Measurements from ENCODE around the gene SOS1.

SOS1 gene

DNA sequence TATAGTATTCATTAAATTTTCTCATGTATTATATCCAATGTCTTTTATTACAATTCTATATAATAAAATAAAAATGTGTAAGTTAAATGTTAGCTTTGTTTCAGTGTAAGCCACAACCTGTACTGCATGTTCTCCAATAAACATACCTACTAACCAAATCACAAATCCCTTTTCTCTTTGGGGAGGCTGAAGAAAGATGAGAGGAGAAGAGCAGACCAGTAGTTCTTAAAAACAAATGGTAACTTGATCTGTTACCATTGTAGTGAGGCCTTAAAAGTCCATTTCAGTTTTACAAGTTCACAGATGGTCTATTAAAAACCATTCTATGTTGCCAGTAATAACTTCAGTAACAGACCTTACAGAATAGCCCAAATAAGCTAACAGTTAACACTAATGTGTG lies 100.5 kb downstream of the SOS1 start:
- no peak for DNase-seq (ENCODE audit: insufficient read length, low spot score)
- TF ChIP-seq POU2F2 (IDR thresholded peaks at IDR 0.05; ENCODE audit: low read depth, low read length) (no peak), SPI1 (IDR thresholded peaks at IDR 0.05; ENCODE audit: low read depth, low read length) (no peak), POLR2A (IDR thresholded peaks at IDR 0.05; ENCODE audit: low read depth, low read length) (no peak), PAX5 (IDR thresholded peaks at IDR 0.05; ENCODE audit: insufficient read depth, low read length, severe bottlenecking) (no peak), TAF1 (IDR thresholded peaks at IDR 0.05; ENCODE audit: low read depth, low read length) (no peak), POLR2AphosphoS5 (IDR thresholded peaks at IDR 0.05; ENCODE audit: low read depth, low read length) (no peak)

DNA sequence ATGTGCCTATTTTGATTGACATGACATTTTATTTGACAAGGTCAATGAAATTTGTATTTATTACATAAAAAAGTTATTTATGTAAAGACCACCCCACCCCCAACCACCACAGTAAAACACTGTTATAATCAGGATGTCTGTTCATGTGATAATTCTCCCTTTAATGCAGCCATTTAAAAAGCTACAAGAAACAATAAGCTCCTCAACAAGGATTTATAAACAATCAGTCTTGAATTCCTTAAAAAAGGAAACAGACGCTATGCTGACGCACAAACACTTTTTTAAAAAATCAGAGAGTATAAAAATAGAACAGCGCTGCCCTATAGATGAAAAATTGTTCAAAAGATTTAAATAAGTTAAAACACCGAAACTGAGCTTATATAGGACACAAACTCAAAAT lies 102.2 kb downstream of the SOS1 start:
- FAIRE-seq (no peak), DNase-seq (ENCODE audit: insufficient read length, low spot score) (no peak)
- TF ChIP-seq TAF1 (IDR thresholded peaks at IDR 0.05; ENCODE audit: low read depth, low read length) = no peak
- TF ChIP-seq POU2F2 (IDR thresholded peaks at IDR 0.05; ENCODE audit: low read depth, low read length) = no peak
- TF ChIP-seq SPI1 (IDR thresholded peaks at IDR 0.05; ENCODE audit: low read depth, low read length) = no peak
- TF ChIP-seq POLR2A (IDR thresholded peaks at IDR 0.05; ENCODE audit: low read depth, low read length) = no peak
- no peak for TF ChIP-seq POLR2AphosphoS5 (IDR thresholded peaks at IDR 0.05; ENCODE audit: low read depth, low read length)
- no peak for TF ChIP-seq PAX5 (IDR thresholded peaks at IDR 0.05; ENCODE audit: insufficient read depth, low read length, severe bottlenecking)

More for the DNA sequence above, 100.5 kb downstream of the SOS1 start:
- no peak for FAIRE-seq

DNA sequence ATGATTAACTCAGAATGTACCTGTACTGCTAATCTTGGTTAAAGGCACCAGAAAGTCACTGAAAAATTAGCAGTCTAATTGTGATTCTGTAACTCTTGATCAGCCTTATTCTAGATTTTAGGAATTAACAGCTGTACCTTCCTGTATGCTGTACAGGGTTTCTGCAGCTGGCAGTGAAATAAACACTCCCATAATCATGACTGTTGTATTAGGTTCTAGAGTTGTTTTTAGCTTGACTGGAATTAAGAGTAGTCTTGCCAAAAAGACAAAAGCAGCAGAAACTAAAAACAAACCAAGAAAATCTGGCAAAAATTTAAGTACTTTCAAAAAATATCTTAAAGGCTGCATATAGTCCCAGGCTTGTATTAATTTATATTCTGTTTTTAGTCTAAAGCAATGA lies 103.5 kb downstream of the SOS1 start:
- FAIRE-seq (no peak), DNase-seq (ENCODE audit: insufficient read length, low spot score) (no peak)
- TF ChIP-seq POLR2AphosphoS5 (IDR thresholded peaks at IDR 0.05; ENCODE audit: low read depth, low read length) = no peak
- no peak for TF ChIP-seq TAF1 (IDR thresholded peaks at IDR 0.05; ENCODE audit: low read depth, low read length)
- TF ChIP-seq SPI1 (IDR thresholded peaks at IDR 0.05; ENCODE audit: low read depth, low read length) = no peak
- no peak for TF ChIP-seq POLR2A (IDR thresholded peaks at IDR 0.05; ENCODE audit: low read depth, low read length)
- TF ChIP-seq POU2F2 (IDR thresholded peaks at IDR 0.05; ENCODE audit: low read depth, low read length) = no peak
- TF ChIP-seq PAX5 (IDR thresholded peaks at IDR 0.05; ENCODE audit: insufficient read depth, low read length, severe bottlenecking) = no peak

GRCh38 chr2:39015424-39015823 lies 105.4 kb downstream of the SOS1 start:
- TF ChIP-seq POLR2AphosphoS5 (IDR thresholded peaks at IDR 0.05; ENCODE audit: low read depth, low read length) (no peak), POU2F2 (IDR thresholded peaks at IDR 0.05; ENCODE audit: low read depth, low read length) (no peak), SPI1 (IDR thresholded peaks at IDR 0.05; ENCODE audit: low read depth, low read length) (no peak)
- no peak for DNase-seq (ENCODE audit: insufficient read length, low spot score)
- FAIRE-seq = no peak

DNA sequence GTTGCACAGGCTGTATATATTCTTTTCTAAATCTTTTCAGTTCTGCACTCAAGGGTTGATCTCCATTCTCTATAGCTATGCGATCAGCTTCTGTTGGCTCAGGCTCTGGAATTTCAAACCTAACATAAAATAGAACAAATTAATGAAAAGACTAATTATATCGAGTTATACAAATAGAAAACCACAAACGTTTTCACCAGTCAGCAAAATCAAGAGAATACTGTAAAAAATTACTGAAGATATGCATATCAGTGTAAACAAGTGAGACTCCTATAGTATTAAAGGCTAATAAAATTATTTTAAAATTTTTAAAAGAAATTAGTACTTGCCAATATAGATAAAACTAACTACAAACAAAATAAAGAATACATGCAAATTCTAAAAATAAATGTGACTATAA lies 107.0 kb downstream of the SOS1 start:
- no peak for DNase-seq (ENCODE audit: insufficient read length, low spot score)
- FAIRE-seq = no peak
- TF ChIP-seq PAX5 (IDR thresholded peaks at IDR 0.05; ENCODE audit: insufficient read depth, low read length, severe bottlenecking) (no peak), TAF1 (IDR thresholded peaks at IDR 0.05; ENCODE audit: low read depth, low read length) (no peak), POLR2A (IDR thresholded peaks at IDR 0.05; ENCODE audit: low read depth, low read length) (no peak), POU2F2 (IDR thresholded peaks at IDR 0.05; ENCODE audit: low read depth, low read length) (no peak), POLR2AphosphoS5 (IDR thresholded peaks at IDR 0.05; ENCODE audit: low read depth, low read length) (no peak), SPI1 (IDR thresholded peaks at IDR 0.05; ENCODE audit: low read depth, low read length) (no peak)

DNA sequence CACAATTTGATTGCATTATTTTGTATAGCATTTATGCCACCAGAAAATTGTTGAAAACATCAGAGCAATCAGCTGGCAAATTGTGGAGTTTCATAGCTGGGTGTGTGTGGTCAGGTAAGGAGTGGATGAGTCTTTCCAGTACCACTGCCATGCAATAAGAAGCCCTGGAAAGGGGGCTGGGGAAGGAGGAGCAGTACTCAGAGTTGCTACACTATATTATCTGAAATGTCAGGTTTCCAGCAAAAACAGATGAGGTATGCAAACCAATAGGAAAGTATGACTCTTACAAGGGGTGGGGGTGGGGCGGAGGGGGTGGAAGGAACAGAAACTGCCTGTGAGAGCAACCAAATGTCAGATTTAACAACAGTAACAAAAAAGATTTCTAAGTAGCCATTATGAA lies 112.2 kb downstream of the SOS1 start:
- no peak for DNase-seq (ENCODE audit: insufficient read length, low spot score)
- TF ChIP-seq TAF1 (IDR thresholded peaks at IDR 0.05; ENCODE audit: low read depth, low read length) = no peak
- no peak for TF ChIP-seq POU2F2 (IDR thresholded peaks at IDR 0.05; ENCODE audit: low read depth, low read length)
- TF ChIP-seq POLR2A (IDR thresholded peaks at IDR 0.05; ENCODE audit: low read depth, low read length) = no peak
- no peak for TF ChIP-seq PAX5 (IDR thresholded peaks at IDR 0.05; ENCODE audit: insufficient read depth, low read length, severe bottlenecking)
- TF ChIP-seq POLR2AphosphoS5 (IDR thresholded peaks at IDR 0.05; ENCODE audit: low read depth, low read length) = no peak
- TF ChIP-seq SPI1 (IDR thresholded peaks at IDR 0.05; ENCODE audit: low read depth, low read length) = peak; percentile 43; the same call in 1 of the 2 replicates
- peak; percentile 31 for FAIRE-seq

DNA sequence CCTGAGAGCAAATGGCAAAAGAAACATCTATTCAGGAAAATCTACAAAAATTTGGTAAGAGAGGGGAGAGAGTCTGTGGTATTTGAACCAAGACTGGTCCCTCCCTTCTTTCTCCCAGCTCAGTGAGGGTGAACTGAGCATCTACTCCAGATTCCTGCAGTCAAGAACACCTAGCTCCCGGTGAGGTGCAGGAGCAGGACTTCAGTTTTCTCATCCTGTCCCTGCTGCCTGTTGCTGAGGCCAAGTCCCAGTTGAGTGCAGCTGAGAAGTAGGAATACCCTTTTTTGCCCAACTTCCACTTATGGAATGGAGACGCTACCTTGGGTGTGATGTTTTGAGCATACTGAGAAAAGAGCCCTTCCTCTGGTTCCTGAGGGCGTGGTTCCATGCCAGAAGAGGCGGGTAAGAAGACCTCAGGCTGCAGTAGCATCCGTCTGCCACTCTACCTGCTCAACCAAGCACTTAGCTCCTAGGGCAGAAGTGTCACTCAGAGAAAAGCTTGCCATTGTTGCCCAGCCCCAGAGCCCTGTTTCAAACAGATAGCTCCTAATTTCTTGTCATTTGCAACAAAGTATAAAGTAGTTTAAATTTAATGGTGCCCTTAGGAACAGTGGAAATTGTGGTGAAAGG lies 112.9 kb downstream of the SOS1 start:
- no peak for TF ChIP-seq POLR2A (IDR thresholded peaks at IDR 0.05; ENCODE audit: low read depth, low read length)
- no peak for TF ChIP-seq PAX5 (IDR thresholded peaks at IDR 0.05; ENCODE audit: insufficient read depth, low read length, severe bottlenecking)
- no peak for TF ChIP-seq SPI1 (IDR thresholded peaks at IDR 0.05; ENCODE audit: low read depth, low read length)
- no peak for TF ChIP-seq POLR2AphosphoS5 (IDR thresholded peaks at IDR 0.05; ENCODE audit: low read depth, low read length)
- no peak for TF ChIP-seq TAF1 (IDR thresholded peaks at IDR 0.05; ENCODE audit: low read depth, low read length)
- TF ChIP-seq POU2F2 (IDR thresholded peaks at IDR 0.05; ENCODE audit: low read depth, low read length) = no peak
- DNase-seq (ENCODE audit: insufficient read length, low spot score) (no peak), FAIRE-seq (peak; percentile 61)

- FAIRE-seq (no peak), DNase-seq (ENCODE audit: insufficient read length, low spot score) (no peak)
- no peak for TF ChIP-seq TAF1 (IDR thresholded peaks at IDR 0.05; ENCODE audit: low read depth, low read length)
- no peak for TF ChIP-seq POLR2AphosphoS5 (IDR thresholded peaks at IDR 0.05; ENCODE audit: low read depth, low read length)
- 0 out of 2 replicates have a peak, but pooled peaks have one; percentile 27 for TF ChIP-seq SPI1 (IDR thresholded peaks at IDR 0.05; ENCODE audit: low read depth, low read length)
Observed at GRCh38 chr2:39000552-39000951, 120.3 kb downstream of the SOS1 start.

GRCh38 chr2:38997781-38998180 lies 123.1 kb downstream of the SOS1 start:
- no peak for DNase-seq (ENCODE audit: insufficient read length, low spot score)
- TF ChIP-seq SPI1 (IDR thresholded peaks at IDR 0.05; ENCODE audit: low read depth, low read length) = no peak
- no peak for TF ChIP-seq PAX5 (IDR thresholded peaks at IDR 0.05; ENCODE audit: insufficient read depth, low read length, severe bottlenecking)
- no peak for TF ChIP-seq TAF1 (IDR thresholded peaks at IDR 0.05; ENCODE audit: low read depth, low read length)
- TF ChIP-seq POLR2AphosphoS5 (IDR thresholded peaks at IDR 0.05; ENCODE audit: low read depth, low read length) = no peak
- TF ChIP-seq POLR2A (IDR thresholded peaks at IDR 0.05; ENCODE audit: low read depth, low read length) = no peak
- no peak for TF ChIP-seq POU2F2 (IDR thresholded peaks at IDR 0.05; ENCODE audit: low read depth, low read length)
- no peak for FAIRE-seq

- FAIRE-seq (no peak), DNase-seq (ENCODE audit: insufficient read length, low spot score) (no peak)
- TF ChIP-seq PAX5 (IDR thresholded peaks at IDR 0.05; ENCODE audit: insufficient read depth, low read length, severe bottlenecking) = no peak
- no peak for TF ChIP-seq POLR2AphosphoS5 (IDR thresholded peaks at IDR 0.05; ENCODE audit: low read depth, low read length)
- TF ChIP-seq SPI1 (IDR thresholded peaks at IDR 0.05; ENCODE audit: low read depth, low read length) = no peak
- TF ChIP-seq POU2F2 (IDR thresholded peaks at IDR 0.05; ENCODE audit: low read depth, low read length) = no peak
- TF ChIP-seq POLR2A (IDR thresholded peaks at IDR 0.05; ENCODE audit: low read depth, low read length) = no peak
- no peak for TF ChIP-seq TAF1 (IDR thresholded peaks at IDR 0.05; ENCODE audit: low read depth, low read length)
Observed at GRCh38 chr2:38991899-38992298, 129.0 kb downstream of the SOS1 start.
